HG03175 (cell line): ENCODE data around the gene RLBP1.

Source experiments
- ATAC-seq: cut with Tn5 transposase; IDR thresholded peaks from one replicate; pipeline ENCODE4 v1.9.1; 2021; ENCODE audit warnings: mild to moderate bottlenecking, moderate library complexity; ENCODE audit not compliant: unreplicated experiment

RLBP1 gene

DNA sequence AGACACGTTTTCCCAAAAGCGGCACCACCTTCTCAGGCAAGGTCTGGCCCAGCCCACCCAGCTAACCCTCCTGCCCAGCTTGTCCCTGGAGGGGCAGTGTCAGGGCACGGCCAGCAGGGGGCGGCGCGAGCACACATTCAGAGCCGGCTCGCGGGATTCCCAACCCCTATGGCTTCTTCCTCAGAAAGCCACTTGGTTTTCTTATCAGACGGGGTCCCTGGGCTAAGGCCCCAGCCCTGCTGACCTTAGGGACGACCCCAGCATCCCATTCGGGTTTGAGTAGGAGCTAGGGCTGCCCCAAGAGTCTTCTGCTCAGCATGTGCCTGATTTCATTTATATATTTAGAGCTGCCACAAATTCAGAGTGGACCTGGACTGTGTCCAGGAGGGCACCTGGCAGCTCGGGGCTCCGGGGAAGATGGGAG, 14.5 kb downstream of the RLBP1 start:
- peak; percentile 80 for ATAC-seq

DNA sequence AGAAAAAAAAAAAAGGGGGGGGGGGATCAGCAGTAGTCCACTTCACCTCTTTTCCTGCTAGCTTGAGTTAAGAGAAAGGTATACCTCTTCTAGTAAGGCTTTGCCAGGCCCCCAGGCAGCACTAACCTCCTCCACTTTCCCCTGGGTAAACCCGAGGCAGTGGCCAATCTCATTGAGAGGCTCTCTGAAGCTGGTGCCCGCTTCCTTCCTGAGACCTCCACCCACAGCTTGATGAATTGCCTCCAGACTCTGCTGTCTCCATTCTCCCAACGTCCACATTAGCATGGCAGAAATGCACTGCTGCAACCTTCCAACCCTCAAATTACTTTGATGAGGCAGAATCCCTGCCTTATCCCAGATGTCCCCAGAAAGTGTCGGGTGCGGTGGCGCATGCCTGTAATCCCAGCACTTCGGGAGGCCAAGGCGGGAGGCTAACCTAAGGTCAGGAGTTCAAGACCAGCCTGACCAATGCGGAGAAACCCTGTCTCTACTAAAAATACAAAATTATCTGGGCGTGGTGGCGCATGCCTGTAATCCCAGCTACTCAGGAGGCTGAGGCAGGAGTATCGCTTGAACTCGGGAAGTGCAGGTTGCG, 15.3 kb downstream of the RLBP1 start:
- ATAC-seq: no peak

DNA sequence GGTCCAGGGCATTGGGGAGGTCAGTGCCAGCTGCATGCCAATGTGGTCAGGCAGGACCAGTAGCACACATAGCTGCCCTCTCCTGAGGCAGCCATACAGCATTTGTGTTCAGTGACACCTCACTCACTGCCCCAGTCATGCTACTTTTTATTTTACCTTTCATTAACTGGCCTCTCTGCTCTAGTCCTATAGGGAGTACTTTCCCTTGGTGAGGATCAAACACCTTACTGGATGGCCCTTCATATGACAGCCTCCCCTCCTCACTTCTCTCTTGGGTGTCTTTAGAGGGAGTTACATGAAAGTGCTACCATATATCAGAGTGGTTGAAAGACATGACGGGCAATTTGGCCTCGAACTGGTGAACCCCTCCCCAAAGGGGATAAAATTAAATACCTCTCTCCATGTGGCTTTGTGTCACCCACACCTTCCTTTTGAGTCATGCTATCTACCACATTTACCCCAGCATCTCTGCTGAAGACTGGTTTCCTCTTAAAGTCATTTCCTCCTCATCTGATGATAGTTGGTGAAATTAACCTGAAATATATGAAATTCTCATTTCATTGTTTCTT, 17.6 kb downstream of the RLBP1 start:
- no peak for ATAC-seq

DNA sequence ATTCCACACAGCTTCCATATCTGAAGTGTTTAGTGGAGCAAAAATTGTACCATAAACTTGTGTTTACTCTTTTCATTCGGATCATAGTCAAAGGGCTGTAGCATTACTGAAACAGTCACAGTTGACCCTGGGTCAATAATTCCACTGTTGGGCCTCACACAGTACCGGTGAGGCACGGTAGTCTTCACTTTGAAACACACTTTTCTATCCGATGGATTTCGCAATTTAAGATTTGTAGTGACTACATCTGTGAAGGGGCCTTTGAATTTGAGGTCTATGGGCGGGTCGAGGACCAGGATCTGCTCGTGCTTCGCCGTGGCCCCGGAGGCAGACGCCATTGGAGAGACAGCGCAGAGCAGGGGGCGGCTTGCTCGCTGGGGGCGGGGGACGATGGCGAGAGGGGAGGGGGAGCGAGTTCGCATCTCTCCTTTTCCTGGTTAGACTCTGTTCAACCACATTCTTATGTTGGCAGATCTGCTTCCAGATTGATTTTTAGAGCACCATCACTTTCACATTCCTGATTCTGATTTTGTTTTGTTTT, 19.8 kb downstream of the RLBP1 start:
- no peak for ATAC-seq

DNA sequence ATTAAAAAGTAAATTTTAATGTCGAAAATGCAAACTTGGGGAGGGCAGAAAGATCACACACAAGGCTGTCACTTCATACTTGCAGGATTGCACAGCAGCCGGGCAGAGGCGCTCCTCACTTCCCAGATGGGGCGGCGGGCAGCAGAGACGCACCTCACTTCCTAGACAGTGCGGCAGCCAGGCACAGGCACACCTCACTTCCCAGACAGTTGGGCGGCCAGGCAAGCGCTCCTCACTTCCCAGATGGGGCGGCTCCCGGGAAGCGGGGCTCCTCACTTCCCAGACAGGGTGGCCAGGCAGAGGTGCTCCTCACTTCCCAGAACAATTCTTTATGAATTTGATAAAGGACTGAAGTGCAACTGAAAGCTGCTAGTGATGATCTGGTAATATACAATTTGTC, 21.2 kb downstream of the RLBP1 start:
- ATAC-seq: no peak

DNA sequence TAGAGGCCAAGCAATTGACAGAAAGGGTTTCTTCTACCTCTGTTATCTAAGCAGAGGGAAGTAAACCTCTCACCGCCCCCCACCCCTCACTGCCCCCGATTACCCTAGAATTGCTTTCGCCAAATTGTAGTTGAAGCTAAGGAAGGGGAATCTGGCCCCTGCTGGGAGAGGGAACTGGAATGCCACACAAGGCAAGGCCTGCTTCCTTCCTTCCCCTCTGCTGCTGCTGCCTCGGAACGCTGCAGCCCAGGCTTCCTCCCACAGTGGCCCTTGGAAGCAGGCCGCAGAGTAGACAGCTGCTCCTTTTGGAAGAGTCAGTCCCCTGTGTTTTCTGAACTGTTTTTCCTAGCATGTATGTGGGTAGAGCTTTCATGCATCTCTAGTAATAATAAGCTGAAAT, 21.6 kb downstream of the RLBP1 start:
- ATAC-seq: no peak

DNA sequence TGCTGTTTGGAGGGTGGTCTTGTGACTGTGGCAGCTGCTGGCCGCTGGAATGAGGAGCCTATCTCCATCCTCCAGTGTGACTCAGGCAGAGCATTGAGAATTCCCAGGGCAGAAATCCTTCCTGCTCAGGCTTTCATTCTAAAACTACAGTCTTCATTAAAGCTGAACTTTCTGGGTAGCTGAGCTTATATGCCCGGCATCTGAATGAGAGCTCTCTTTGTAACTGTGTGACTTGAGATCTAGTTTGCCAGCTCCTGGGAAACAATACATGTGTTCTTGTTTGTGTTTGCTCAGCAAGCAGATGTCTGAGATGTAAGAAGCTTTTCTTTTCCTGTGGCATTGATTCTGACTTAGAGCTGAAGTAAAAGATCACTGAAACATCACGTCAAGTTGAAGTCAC, 22.4 kb downstream of the RLBP1 start:
- no peak for ATAC-seq

DNA sequence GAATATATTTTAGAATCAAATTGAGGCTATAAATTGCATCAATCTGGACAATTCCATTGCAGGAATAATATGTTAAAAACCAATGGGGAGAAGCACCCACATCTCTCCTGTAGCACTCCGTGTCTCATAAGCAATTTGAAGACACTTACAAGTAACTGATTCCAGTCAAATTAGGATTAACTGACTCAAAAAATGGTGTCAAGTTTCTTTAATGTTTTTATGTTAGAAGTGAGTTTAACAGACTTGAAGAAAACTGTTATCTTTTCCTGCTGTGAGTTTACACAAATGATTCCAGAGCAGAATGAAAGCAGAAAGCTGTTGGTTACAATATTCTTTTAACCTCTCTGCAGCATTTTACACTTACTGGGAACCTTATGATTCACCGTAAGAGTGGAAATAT, 23.2 kb downstream of the RLBP1 start:
- ATAC-seq: no peak

DNA sequence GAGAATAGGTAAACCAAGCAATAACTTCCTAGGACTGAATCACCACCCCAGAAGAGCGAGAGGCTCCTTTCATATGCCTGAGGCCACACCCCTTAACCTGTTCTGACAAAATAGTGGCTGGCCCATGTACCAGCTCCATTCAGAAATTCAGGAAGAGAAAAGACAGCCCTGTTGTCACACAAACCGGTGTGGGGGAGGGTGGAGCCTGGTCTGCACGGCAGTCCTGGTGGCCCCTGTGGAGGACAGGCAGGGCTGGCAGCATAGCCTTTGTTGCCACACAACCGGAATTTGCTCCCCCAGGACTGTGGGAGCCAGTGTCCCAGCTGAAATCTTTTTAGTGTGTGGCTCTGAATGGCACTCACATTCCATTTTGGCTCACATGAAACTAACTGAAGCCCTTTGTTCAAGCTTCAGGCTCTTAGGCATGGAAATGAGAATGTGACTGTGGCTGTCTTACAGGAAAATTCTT, 23.8 kb downstream of the RLBP1 start:
- ATAC-seq: no peak

DNA sequence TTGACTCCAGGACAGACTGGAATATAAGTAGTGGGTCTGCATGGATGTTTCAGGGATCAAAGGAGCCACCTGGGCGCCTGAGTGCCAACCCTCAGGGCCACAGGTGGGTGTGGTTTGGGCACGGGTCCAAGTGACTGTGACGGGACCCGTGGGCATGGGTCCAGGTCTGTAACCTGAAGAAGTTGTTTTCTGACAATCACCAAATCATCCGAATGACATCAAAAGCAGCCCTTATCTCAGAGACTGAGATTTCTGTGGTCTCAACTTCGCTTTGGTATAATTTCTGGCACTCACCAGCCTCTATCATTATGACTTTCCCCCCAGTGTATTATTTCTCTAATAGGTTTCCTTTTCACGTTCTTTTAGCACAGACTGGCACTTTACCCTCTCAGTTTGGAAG, 24.4 kb downstream of the RLBP1 start:
- no peak for ATAC-seq

DNA sequence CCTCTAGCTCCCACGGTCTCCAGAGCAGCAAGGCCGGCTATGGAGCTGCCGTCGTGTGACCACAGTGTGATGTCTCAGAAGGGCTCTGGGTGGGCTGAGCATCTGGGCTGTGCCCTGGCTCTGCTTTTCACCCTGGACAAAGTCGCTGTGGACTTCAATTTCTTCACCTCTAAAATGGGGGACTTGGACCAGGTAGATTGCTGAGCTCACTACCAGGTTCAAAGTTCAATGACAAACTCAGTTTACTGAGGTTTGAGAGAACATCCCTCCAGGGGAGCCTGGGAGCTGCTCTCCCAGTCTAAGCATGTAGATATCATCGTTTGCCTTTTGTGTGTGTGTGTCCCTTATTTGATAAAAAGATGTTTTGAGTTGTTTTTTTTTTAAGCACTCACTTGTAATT, 25.1 kb downstream of the RLBP1 start:
- ATAC-seq: no peak

DNA sequence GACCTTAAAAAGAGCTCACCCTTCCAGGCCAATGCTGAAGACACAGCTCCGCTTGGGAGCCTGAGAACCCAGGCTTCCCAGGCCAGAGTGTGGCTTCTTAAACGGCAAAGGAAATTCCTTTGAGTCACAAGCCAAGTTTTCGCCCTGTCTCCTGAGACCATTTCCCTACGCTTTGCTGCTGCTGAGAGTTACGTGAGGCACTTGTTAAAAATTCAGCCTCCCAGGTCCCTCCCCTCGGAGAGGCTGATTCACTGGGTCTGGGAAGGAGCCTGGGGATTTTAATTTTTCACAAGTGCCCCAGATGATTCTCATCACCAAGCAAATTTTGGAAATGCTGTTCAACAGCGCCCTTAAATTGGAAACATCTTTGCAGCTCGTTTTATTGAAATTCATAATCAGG, 25.5 kb downstream of the RLBP1 start:
- ATAC-seq: no peak

DNA sequence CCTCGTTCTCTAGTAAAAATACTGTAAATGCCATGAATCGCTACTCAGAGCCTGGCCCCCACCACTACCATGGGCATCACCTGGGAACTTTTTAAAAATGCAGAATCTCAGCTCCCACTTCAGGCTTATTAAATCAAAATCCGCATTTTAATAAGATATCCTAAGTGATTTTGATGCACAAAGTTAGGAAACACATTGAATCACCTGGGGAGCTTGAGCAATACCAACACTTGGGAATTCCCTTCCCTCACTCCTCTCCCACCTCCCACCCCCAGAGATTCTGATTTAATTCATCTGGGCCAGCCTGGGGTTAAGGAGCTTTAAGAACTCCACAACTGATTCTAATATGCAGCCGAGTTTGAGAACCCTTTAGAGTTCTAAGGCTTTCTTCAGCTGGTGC, 26.8 kb downstream of the RLBP1 start:
- no peak for ATAC-seq

DNA sequence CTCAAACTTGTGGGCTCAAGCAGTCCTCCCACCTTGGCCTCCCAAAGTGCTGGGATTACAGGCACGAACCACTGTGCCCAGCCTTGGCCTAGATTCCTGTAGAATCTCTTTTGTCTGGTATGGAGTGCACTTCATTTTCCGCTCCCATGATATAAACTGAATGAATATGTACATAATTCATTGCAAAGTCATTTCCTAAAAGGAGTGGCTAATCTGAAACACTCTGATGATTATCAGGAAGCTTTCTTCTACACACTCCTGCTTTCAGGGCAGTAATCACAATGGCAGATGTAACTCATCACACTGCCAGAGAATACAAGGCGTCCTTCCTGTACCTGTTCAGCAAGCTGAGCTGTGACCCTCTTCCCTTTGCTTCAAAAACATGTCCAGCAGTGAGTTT, 28.6 kb downstream of the RLBP1 start:
- ATAC-seq: no peak

DNA sequence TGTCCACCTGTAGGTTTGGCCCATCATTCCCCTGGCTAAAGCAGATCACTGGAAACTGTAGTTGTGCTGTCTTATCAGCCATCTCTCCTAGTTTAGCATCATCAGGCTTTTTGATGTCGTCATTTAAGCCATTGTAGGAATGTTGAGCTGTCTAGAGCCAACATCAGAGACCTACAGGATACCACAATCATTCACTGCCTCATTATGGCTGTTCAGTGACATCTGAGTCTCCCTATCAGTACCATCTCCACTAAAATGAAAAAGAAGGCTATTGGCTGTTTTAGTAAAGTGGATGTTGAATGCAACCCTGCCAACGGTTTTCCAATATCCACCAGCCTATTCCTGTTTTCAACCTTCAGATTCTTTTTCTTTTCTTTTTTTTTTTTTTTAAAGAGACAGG, 29.2 kb downstream of the RLBP1 start:
- no peak for ATAC-seq

DNA sequence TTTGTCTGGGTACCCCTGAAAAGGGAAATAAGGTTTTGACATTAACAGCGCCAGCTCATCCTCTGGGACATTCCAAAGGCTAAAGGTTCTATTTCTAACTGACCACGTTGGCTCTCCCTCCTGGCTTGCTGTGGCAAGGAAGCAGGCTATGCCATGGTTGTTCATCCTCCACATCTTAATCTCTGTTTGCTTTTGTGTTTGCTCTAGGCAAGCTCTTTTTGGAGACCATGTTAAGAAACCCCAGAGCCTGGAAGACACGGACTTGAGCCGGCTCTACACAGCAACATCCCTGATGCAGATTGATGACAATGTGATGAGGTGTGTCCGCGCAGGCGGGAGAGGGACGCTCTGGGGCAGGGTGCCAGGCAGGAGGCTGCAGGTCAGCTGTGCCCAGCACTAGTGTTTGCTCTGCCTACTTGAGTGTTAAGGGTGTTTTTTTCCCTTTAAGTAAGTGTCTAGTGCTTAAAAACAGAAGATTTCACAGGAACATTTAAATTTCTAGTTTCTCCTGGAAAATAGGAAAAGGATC, 33.3 kb downstream of the RLBP1 start:
- no peak for ATAC-seq

DNA sequence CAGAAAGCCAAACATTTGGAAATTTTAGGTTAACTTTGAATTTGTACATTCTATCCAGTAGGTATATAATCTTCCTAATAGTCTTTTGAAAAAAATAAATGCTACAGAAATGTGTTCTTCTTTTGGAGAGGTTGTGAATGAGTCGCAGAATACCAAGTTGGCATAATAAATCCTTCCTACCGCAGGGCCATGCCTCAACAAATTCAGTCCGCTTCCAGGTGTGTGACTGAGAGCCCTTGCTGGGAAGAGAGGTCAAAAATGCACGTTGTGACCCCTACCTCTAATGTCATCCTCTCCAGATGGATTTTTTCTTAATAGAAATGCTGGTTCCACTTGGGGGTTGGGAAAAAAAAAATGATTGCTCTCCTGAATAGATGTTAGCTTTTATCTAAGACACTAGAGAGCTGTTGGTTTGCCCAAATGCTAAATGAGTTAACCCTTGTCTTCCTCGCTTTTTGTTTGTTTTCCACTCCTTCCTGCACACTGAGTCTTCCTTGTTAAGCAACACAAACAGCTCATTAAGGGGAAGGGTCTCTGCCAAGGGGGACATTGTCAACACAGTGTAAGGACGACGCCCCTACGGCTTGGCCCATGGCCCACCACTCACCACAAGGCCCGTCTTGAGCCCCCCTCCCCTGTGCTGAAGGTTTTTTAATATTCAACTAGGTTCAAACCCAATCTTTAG, 33.9 kb downstream of the RLBP1 start:
- no peak for ATAC-seq

DNA sequence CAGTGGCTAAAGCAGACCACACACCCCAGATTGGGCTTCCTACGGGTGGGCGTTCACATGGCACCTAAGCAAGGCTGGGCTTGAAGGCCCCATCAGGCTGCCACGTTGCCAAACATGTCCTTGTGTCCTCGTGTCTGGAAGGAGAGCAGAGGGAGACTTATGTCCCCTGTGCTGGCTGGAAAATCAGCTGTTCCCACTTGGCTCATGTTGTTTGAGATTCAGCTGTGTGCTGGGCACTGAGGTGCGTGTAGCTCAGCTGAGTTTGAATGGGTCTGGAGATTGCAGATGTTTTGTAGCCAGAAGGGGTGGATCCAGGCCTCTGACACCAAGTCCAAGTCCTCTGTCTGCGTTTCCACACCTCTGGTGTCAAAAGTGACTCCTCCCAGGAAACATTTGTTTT, 34.6 kb downstream of the RLBP1 start:
- ATAC-seq: no peak

DNA sequence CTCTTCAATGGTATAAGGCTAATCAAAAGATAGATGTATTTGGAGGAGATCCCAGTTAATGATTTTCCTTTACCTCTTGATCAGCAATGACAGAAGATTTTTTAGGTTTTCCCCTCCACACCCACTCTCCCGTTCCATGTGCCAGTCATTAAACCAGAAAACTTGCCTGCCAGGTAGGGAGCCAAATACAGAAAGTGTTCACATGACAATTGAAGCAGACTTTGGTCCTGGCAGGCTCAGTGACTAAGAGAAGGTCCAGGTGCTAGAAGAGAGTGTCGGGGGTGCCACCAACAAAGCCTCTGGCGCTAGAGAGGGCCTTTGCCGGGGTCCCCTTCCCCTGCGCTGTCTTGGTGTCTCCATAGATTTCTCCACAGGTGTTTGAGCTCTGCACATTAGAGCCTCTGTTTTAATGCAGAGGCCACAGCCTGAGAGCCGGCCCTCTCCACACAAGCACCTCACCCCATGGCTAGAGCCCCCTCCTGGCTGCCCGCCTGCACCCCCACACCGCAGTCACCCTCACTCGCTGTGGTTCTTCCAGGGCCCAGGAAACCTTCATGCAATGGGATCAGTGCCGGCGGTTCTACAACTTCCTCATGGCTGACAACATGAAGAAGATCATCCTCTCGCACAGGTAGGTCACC, 36.4 kb downstream of the RLBP1 start:
- no peak for ATAC-seq

DNA sequence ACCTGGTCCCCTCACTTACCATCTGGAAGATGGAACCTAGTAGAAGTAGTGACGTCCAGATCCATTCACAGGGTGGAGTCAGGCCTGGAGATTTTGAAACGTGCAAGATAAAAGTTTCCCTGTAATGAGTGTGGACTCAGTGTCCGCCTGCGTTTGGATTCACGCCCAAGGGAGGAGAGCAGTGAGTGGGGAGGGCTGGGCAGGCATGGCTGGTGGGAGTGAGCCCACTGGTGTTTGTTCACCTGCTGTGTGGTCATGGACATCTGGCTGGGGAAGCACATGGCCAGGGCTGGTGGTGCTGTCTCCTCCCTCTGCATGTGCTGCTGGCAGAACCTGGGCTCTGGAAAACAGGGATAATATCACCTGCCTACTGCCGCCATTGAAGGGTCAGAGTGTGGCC, 37.0 kb downstream of the RLBP1 start:
- ATAC-seq: no peak
